ENCODE data around the gene UNK.
"Not testable (repeated sequence)": the region's sequence is repeated elsewhere in the genome, so short reads cannot be mapped to it uniquely, and the experiment has no call there.

Gene UNK

GRCh38 chr17:75769536-75769935 lies 15.1 kb upstream of the UNK start:
- no peaks in the 10 kb centered on the region for H3K36me3 ChIP-seq (ENCODE audit: control insufficient read depth, insufficient read depth, low read length)
- no peaks in the 10 kb centered on the region for H3K9me3 ChIP-seq (ENCODE audit: control insufficient read depth, low read length)

GRCh38 chr17:75771334-75772281 lies 13.0 kb upstream of the UNK start:
- Histone ChIP-seq H3K36me3 (ENCODE audit: control insufficient read depth, insufficient read depth, low read length) (no peaks in the 10 kb centered on the region), H3K4me1 (ENCODE audit: control insufficient read depth, insufficient read depth, low read length) (peaks cover 27% of the 10 kb centered on the region), H3K4me3 (ENCODE audit: low read length) (no peak overlapping the region), H3K9ac (ENCODE audit: low read length) (no peak overlapping the region), H3K27me3 (ENCODE audit: control insufficient read depth, insufficient read depth, low read length) (no peaks in the 10 kb centered on the region), H3K9me3 (ENCODE audit: control insufficient read depth, low read length) (no peaks in the 10 kb centered on the region)

More at GRCh38 chr17:75769536-75769935, 15.1 kb upstream of the UNK start:
- Histone ChIP-seq H3K4me3 (ENCODE audit: low read length) (no peak overlapping the region), H3K9ac (ENCODE audit: low read length) (no peak overlapping the region), H3K27me3 (ENCODE audit: control insufficient read depth, insufficient read depth, low read length) (no peaks in the 10 kb centered on the region), H3K4me1 (ENCODE audit: control insufficient read depth, insufficient read depth, low read length) (peaks cover 34% of the 10 kb centered on the region)

- H3K9me3 ChIP-seq (ENCODE audit: control insufficient read depth, low read length), result no peaks in the 10 kb centered on the region
- no peak overlapping the region for H3K9ac ChIP-seq (ENCODE audit: low read length)
- peaks cover 27% of the 10 kb centered on the region for H3K4me1 ChIP-seq (ENCODE audit: control insufficient read depth, insufficient read depth, low read length)
- H3K36me3 ChIP-seq (ENCODE audit: control insufficient read depth, insufficient read depth, low read length), result no peaks in the 10 kb centered on the region
- H3K27me3 ChIP-seq (ENCODE audit: control insufficient read depth, insufficient read depth, low read length), result no peaks in the 10 kb centered on the region
- H3K4me3 ChIP-seq (ENCODE audit: low read length), result no peak overlapping the region
These were observed 11.3 kb upstream of the UNK start for GRCh38 chr17:75773121-75773807.

DNA sequence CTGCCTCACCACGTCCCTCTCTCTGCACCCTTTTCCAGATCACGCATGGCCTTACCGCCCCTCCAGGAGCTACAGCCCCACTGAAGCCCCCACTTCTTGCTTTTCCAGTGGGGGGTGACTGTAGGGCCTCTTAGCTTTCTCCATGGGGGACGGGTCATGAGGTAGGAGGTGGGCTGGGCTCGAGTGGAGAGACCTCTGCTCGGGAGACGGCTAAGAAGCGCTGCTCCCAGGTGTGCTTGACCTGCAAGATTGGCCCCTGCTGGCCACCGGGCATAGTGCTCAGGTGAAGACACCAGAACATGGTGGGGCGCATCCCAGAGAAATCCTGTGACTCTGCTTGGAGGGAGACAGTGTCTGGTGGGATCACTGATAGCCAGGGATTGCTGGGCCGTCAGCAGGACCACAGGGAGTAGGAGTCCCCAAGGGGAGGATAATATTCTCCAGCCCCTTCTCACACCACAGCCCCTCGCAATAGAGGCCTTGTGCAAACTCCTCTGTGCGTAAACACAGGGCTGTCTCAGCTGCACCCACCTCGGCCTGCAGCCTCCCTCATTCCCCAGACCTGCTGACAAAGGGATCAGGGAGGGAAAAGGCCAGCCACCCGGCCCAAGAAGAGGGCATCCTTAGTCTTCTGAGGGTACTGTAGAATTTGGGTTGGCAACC lies 10.7 kb upstream of the UNK start:
- Histone ChIP-seq H3K36me3 (ENCODE audit: control insufficient read depth, insufficient read depth, low read length) (no peaks in the 10 kb centered on the region), H3K9me3 (ENCODE audit: control insufficient read depth, low read length) (no peaks in the 10 kb centered on the region), H3K4me1 (ENCODE audit: control insufficient read depth, insufficient read depth, low read length) (peaks cover 27% of the 10 kb centered on the region), H3K9ac (ENCODE audit: low read length) (no peak overlapping the region), H3K27me3 (ENCODE audit: control insufficient read depth, insufficient read depth, low read length) (no peaks in the 10 kb centered on the region), H3K4me3 (ENCODE audit: low read length) (no peak overlapping the region)

DNA sequence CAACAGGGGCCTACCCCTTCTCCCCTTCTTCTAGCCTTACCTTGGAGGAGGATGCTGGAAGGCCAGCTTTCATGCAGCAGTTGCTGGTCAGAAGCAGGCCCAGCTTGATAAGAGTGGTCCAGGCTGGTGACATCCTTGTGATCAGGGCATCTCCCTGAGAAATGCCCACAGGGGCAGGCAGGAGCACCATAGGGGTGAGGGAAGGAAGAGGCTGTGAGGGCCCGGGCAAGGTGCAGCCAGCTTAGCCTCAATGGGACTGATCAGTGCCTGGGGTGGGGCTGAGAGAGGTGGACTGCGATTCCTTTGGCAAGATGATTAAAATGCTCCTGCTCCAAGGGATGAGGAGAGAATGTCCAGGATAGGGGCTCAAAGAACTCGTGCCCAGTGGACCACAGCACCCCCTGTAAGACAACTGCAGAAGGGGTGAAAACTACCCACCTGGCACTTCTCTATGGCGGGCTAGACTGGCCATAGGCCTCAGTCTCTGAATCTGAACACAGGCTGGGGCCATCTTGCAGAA lies 10.1 kb upstream of the UNK start:
- H3K36me3 ChIP-seq (ENCODE audit: control insufficient read depth, insufficient read depth, low read length), result no peaks in the 10 kb centered on the region
- H3K4me1 ChIP-seq (ENCODE audit: control insufficient read depth, insufficient read depth, low read length), result peaks cover 21% of the 10 kb centered on the region
- no peaks in the 10 kb centered on the region for H3K9me3 ChIP-seq (ENCODE audit: control insufficient read depth, low read length)
- H3K9ac ChIP-seq (ENCODE audit: low read length), result no peak overlapping the region
- H3K4me3 ChIP-seq (ENCODE audit: low read length), result no peak overlapping the region
- no peaks in the 10 kb centered on the region for H3K27me3 ChIP-seq (ENCODE audit: control insufficient read depth, insufficient read depth, low read length)

DNA sequence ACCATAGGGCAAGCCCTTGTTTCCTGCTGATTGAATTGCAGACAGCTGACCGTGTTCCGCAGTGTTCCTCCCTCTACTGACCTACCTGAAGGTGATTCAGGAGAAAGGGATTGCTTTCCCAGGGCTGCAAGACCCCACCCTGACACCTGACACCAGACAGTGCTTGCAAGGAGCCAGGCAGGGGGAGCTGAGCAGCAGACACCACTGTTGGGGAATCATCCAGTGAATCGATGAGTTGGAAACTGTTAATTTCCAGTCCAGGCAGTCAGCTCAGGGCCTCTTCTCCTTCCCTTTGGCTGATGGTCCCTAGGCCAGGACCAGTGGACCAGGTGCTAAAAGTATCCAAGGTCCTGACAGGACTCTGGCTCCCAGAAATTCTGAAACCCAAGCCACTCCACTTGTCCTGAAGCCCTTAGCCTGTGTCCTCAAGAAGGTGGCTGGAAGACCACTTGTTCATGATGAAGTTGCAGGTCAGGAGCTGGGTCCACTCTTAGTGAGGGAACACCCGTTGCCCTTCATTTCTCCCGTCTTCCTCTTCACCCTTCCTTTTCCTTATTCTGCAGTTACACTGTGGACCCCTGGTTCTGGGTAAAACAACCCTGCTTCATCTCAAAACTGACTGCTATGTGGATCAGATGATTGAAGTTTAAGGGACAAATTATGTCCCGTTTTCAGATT lies 9.5 kb upstream of the UNK start:
- H3K9ac ChIP-seq (ENCODE audit: low read length), result no peak overlapping the region
- H3K4me3 ChIP-seq (ENCODE audit: low read length), result no peak overlapping the region
- peaks cover 16% of the 10 kb centered on the region for H3K4me1 ChIP-seq (ENCODE audit: control insufficient read depth, insufficient read depth, low read length)
- H3K27me3 ChIP-seq (ENCODE audit: control insufficient read depth, insufficient read depth, low read length), result no peaks in the 10 kb centered on the region
- H3K9me3 ChIP-seq (ENCODE audit: control insufficient read depth, low read length), result no peaks in the 10 kb centered on the region
- no peaks in the 10 kb centered on the region for H3K36me3 ChIP-seq (ENCODE audit: control insufficient read depth, insufficient read depth, low read length)

DNA sequence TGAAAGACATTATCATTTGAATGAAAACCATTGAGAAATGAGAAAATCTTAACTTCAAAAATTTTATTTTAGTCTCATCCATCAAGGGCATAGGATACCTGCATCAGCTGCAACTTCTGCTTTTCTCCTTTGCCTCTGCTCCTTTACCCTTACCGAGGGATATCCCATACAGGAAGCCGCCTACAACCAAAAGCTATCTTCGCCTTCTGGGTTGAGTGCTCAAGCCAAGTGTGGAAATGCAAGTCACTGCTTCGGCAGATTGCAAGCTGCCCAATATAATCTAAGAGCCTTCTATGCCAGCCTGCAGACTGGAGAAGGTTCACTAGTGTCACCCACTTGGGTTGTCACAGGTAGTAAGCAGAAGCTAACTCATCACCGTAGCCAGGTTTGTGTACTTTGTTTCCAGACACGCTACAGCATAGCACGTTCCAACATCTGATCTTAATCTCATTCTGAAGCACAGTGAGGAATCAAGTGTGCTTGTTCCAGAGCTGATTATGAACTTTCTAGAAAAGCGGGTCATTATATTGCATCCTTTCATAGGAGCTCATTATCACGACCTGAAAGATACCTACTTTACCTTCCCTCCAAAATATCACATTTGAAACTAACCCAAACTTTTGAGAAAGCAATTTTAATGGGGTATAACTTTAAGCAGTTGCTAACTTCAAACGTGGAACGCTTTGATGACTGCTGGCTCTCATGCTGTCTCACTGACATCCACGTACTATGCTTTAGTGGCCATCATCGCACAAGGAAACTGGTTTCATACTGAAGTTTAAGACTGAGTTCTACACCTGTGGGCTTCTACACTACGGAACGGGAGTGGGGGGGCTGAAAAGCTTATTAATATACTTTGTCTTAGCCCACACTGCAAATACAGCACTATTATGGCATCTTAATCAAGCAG lies 8.0 kb upstream of the UNK start:
- Histone ChIP-seq H3K4me3 (ENCODE audit: low read length) (no peak overlapping the region), H3K9ac (ENCODE audit: low read length) (no peak overlapping the region), H3K4me1 (ENCODE audit: control insufficient read depth, insufficient read depth, low read length) (peaks cover 5% of the 10 kb centered on the region), H3K9me3 (ENCODE audit: control insufficient read depth, low read length) (no peaks in the 10 kb centered on the region), H3K27me3 (ENCODE audit: control insufficient read depth, insufficient read depth, low read length) (no peaks in the 10 kb centered on the region), H3K36me3 (ENCODE audit: control insufficient read depth, insufficient read depth, low read length) (no peaks in the 10 kb centered on the region)

- no peaks in the 10 kb centered on the region for H3K36me3 ChIP-seq (ENCODE audit: control insufficient read depth, insufficient read depth, low read length)
- H3K4me3 ChIP-seq (ENCODE audit: low read length), result peak overlapping the region; percentile 75
- H3K27me3 ChIP-seq (ENCODE audit: control insufficient read depth, insufficient read depth, low read length), result no peaks in the 10 kb centered on the region
- H3K9me3 ChIP-seq (ENCODE audit: control insufficient read depth, low read length), result no peaks in the 10 kb centered on the region
- H3K4me1 ChIP-seq (ENCODE audit: control insufficient read depth, insufficient read depth, low read length), result peaks cover under 1% of the 10 kb centered on the region
- H3K9ac ChIP-seq (ENCODE audit: low read length), result no peak overlapping the region
These were observed 7.2 kb upstream of the UNK start for GRCh38 chr17:75777296-75777922.

- H3K36me3 ChIP-seq (ENCODE audit: control insufficient read depth, insufficient read depth, low read length); H3K4me1 ChIP-seq (ENCODE audit: control insufficient read depth, insufficient read depth, low read length); H3K27me3 ChIP-seq (ENCODE audit: control insufficient read depth, insufficient read depth, low read length); H3K9me3 ChIP-seq (ENCODE audit: control insufficient read depth, low read length): not testable (repeated sequence)
- Histone ChIP-seq H3K9ac (ENCODE audit: low read length) (peak overlapping the region; percentile 92), H3K4me3 (ENCODE audit: low read length) (peak overlapping the region; percentile 75)
These were observed 6.3 kb upstream of the UNK start for GRCh38 chr17:75778066-75778860.

DNA sequence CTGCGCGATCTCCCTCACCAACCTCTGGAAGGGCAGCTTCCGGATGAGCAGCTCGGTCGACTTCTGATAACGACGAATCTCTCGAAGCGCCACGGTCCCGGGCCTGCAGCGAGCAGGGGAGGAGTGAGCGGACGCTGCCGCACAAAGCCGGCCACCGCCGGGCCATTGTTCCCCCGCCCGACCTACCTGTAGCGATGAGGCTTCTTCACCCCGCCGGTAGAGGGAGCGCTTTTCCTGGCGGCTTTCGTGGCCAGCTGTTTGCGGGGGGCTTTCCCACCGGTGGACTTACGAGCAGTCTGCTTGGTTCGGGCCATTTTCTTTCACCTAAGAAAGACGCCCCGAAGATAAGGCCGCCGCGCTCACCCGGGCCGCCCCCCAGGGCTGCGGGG lies 5.8 kb upstream of the UNK start:
- no peaks in the 10 kb centered on the region for H3K27me3 ChIP-seq (ENCODE audit: control insufficient read depth, insufficient read depth, low read length)
- H3K9me3 ChIP-seq (ENCODE audit: control insufficient read depth, low read length), result no peaks in the 10 kb centered on the region
- no peaks in the 10 kb centered on the region for H3K36me3 ChIP-seq (ENCODE audit: control insufficient read depth, insufficient read depth, low read length)
- peak overlapping the region; percentile 92 for H3K9ac ChIP-seq (ENCODE audit: low read length)
- H3K4me3 ChIP-seq (ENCODE audit: low read length), result peak overlapping the region; percentile 75
- peaks cover 12% of the 10 kb centered on the region for H3K4me1 ChIP-seq (ENCODE audit: control insufficient read depth, insufficient read depth, low read length)
